H1 (cell line): ENCODE measurements around the gene GSDME. TPM values are rescaled to one million over a fixed set of nuclear protein-coding genes. Genes with fewer than 3 reads are reported as not detected.

ENCODE experiments used
- CTCF ChIA-PET: fragments of 300-600 bp; sonication (Branson Sonifier 250); formaldehyde crosslinking; loops from one replicate; lab custom pipeline; 2021; ENCODE audit not compliant: partially characterized antibody; lab: Charles Lee
- POLR2A ChIA-PET: fragments of 300-600 bp; sonication (Branson Sonifier 250); formaldehyde crosslinking; loops from one replicate; lab custom pipeline; 2021; ENCODE audit warnings: inconsistent platforms; ENCODE audit not compliant: partially characterized antibody; lab: Charles Lee
- DNase-seq, 2 experiments: peaks; one replicate each; pipeline versions ENCODE4 v3.0.0 to v3.0.0-alpha.2; 2010 to 2022; ENCODE audit warnings: low spot score in 2 of 2, low read depth in 1 of 2, mixed read lengths in 1 of 2
- FAIRE-seq: peaks from 2 replicates; lab custom pipeline; 2011; peaks lifted over from hg19 to GRCh38; lab: Jason Lieb, UNC
- H2AFZ ChIP-seq: 2 replicates; pipeline ENCODE4 v1.8.1; 2012; ENCODE audit warnings: low read length, inconsistent platforms
- H2AK5ac ChIP-seq: 2 replicates; pipeline ENCODE4 v1.6.1; 2013; ENCODE audit warnings: low read depth, low read length
- H2BK120ac ChIP-seq: replicated peaks from 2 replicates; pipeline ENCODE3; 2013; ENCODE audit warnings: low read depth, low read length, inconsistent platforms
- H2BK12ac ChIP-seq: 2 replicates; pipeline ENCODE4 v1.6.1; 2013; ENCODE audit warnings: low read depth, low read length
- H2BK15ac ChIP-seq: 2 replicates; pipeline ENCODE4 v1.6.1; 2013; ENCODE audit warnings: low read length
- H2BK20ac ChIP-seq: 2 replicates; pipeline ENCODE4 v1.6.1; 2013; ENCODE audit warnings: low read length
- H2BK5ac ChIP-seq: 2 replicates; pipeline ENCODE4 v1.6.1; 2013; ENCODE audit warnings: low read depth, low read length
- H3K14ac ChIP-seq: 2 replicates; pipeline ENCODE4 v1.6.1; 2013; ENCODE audit warnings: inconsistent platforms; ENCODE audit not compliant: insufficient read length
- H3K18ac ChIP-seq: 2 replicates; pipeline ENCODE4 v1.6.1; 2013; ENCODE audit warnings: low read length; ENCODE audit errors: extremely low read depth
- H3K23ac ChIP-seq: 2 replicates; pipeline ENCODE4 v1.6.1; 2013; ENCODE audit warnings: inconsistent platforms; ENCODE audit not compliant: insufficient read length
- H3K23me2 ChIP-seq: 2 replicates; pipeline ENCODE4 v1.6.1; 2013; ENCODE audit warnings: low read depth, low read length
- H3K27ac ChIP-seq: 2 replicates; pipeline ENCODE4 v1.6.1; 2011; ENCODE audit warnings: low read depth, low read length, inconsistent platforms
- H3K27me3 ChIP-seq, 4 experiments: replicated peaks in 1 of 4; 1 replicate in 1 of 4; 2 replicates in 3 of 4; pipeline versions ENCODE4 v1.6.1 to v1.8.1; 2011 to 2013; ENCODE audit warnings: low read length in 3 of 4, mild to moderate bottlenecking in 3 of 4, inconsistent platforms in 2 of 4, mixed read lengths in 2 of 4, moderate library complexity in 1 of 4; ENCODE audit not compliant: control insufficient read depth in 3 of 4, insufficient read depth in 3 of 4; ENCODE audit errors: extremely low read depth in 1 of 4
- H3K36me3 ChIP-seq, 4 experiments: 2 replicates each; pipeline versions ENCODE4 v1.6.1 to v1.8.1; 2011 to 2013; ENCODE audit warnings: mild to moderate bottlenecking in 4 of 4, low read length in 3 of 4, moderate library complexity in 2 of 4, control low read depth in 1 of 4, inconsistent platforms in 1 of 4; ENCODE audit not compliant: insufficient read depth in 4 of 4, control insufficient read depth in 2 of 4
- H3K4ac ChIP-seq: replicated peaks from 2 replicates; pipeline ENCODE3; 2013; ENCODE audit warnings: low read length, low read depth, mixed read lengths, inconsistent platforms; ENCODE audit not compliant: insufficient read length
- H3K4me1 ChIP-seq, 4 experiments: replicated peaks in 1 of 4; 1 replicate in 1 of 4; 2 replicates in 3 of 4; pipeline versions ENCODE4 v1.6.1 to v1.8.1; 2011 to 2013; ENCODE audit warnings: low read length in 3 of 4, inconsistent platforms in 2 of 4, mixed read lengths in 1 of 4; ENCODE audit not compliant: insufficient read depth in 4 of 4, control insufficient read depth in 3 of 4
- H3K4me2 ChIP-seq, 2 experiments: 2 replicates each; pipeline versions ENCODE4 v1.6.1 to v1.8.1; 2011 to 2013; ENCODE audit warnings: low read depth in 2 of 2, low read length in 2 of 2, control low read depth in 1 of 2, inconsistent platforms in 1 of 2, mild to moderate bottlenecking in 1 of 2; ENCODE audit not compliant: insufficient read depth in 1 of 2
- H3K4me3 ChIP-seq, 4 experiments: fragments of 200-600, 300-600 bp in 1 of 4; sonication (generic), shearing (Covaris generic), sonication (Bioruptor Twin) in 1 of 4; 2 replicates each; pipeline versions ENCODE4 v1.5.1 to v1.8.1; 2011 to 2016; ENCODE audit warnings: low read length in 4 of 4, low read depth in 3 of 4, control low read depth in 2 of 4, inconsistent platforms in 2 of 4, mild to moderate bottlenecking in 2 of 4, mixed read lengths in 1 of 4, moderate library complexity in 1 of 4; ENCODE audit not compliant: insufficient read depth in 2 of 4; ENCODE audit errors: extremely low read depth in 1 of 4
- H3K56ac ChIP-seq: replicated peaks from 2 replicates; pipeline ENCODE3; 2013; ENCODE audit warnings: low read depth, mild to moderate bottlenecking, mixed read lengths, low read length, inconsistent platforms; ENCODE audit not compliant: insufficient read length
- H3K79me1 ChIP-seq: 2 replicates; pipeline ENCODE4 v1.6.1; 2013; ENCODE audit warnings: low read depth, low read length, control low read depth
- H3K79me2 ChIP-seq, 2 experiments: 2 replicates each; pipeline versions ENCODE4 v1.6.1 to v1.8.1; 2012 to 2013; ENCODE audit warnings: low read length in 2 of 2, mild to moderate bottlenecking in 2 of 2, inconsistent platforms in 1 of 2; ENCODE audit not compliant: insufficient read depth in 2 of 2, control insufficient read depth in 1 of 2
- H3K9ac ChIP-seq, 4 experiments: replicated peaks in 1 of 4; 1 replicate in 1 of 4; 2 replicates in 3 of 4; pipeline versions ENCODE4 v1.6.1 to v1.8.1; 2011 to 2013; ENCODE audit warnings: low read depth in 3 of 4, low read length in 3 of 4, control low read depth in 2 of 4, mild to moderate bottlenecking in 2 of 4, moderate library complexity in 2 of 4, inconsistent platforms in 1 of 4; ENCODE audit errors: extremely low read depth in 1 of 4
- H3K9me3 ChIP-seq, 2 experiments: 2 replicates each; pipeline versions ENCODE4 v1.6.1 to v1.8.1; 2012 to 2013; ENCODE audit warnings: mild to moderate bottlenecking in 2 of 2, moderate library complexity in 2 of 2, control low read depth in 1 of 2, inconsistent platforms in 1 of 2, low read depth in 1 of 2, low read length in 1 of 2, mixed read lengths in 1 of 2; ENCODE audit not compliant: insufficient read depth in 2 of 2
- H4K20me1 ChIP-seq, 2 experiments: replicated peaks in 1 of 2; 2 replicates each; pipeline versions ENCODE3 to v1.8.1; 2011 to 2013; ENCODE audit warnings: inconsistent platforms in 2 of 2, low read length in 2 of 2, mild to moderate bottlenecking in 1 of 2; ENCODE audit not compliant: insufficient read depth in 2 of 2, control insufficient read depth in 1 of 2
- H4K5ac ChIP-seq: 2 replicates; pipeline ENCODE4 v1.6.1; 2013; ENCODE audit warnings: low read length, low read depth, mixed read lengths, inconsistent platforms; ENCODE audit not compliant: insufficient read length
- H4K8ac ChIP-seq: 2 replicates; pipeline ENCODE4 v1.8.0; 2013; ENCODE audit warnings: mild to moderate bottlenecking, moderate library complexity, low read length, inconsistent platforms; ENCODE audit not compliant: insufficient read depth; ENCODE audit errors: extremely low read depth
- H4K91ac ChIP-seq: replicated peaks from 2 replicates; pipeline ENCODE3; 2013; ENCODE audit warnings: low read length, mixed read lengths, inconsistent platforms; ENCODE audit not compliant: insufficient read length
- ASH2L ChIP-seq: fragments of 200-600, 300-600 bp; sonication (generic); IDR thresholded peaks from one replicate; pipeline ENCODE4 v1.7.1; 2017; ENCODE audit warnings: low read length
- BCL11A ChIP-seq, 2 experiments: IDR thresholded peaks; one replicate each; pipeline ENCODE4 v1.6.1; 2011; ENCODE audit warnings: low read depth in 2 of 2, low read length in 2 of 2, mild to moderate bottlenecking in 2 of 2
- GABPA ChIP-seq: IDR thresholded peaks from 2 replicates; pipeline ENCODE4 v1.6.1; 2011; ENCODE audit warnings: mild to moderate bottlenecking, low read length, moderate library complexity, borderline replicate concordance; ENCODE audit not compliant: insufficient read depth
- JUND ChIP-seq: IDR thresholded peaks from 2 replicates; pipeline ENCODE4 v1.6.1; 2011; ENCODE audit warnings: mild to moderate bottlenecking, improper control_type of control experiment, low read length
- MAFK ChIP-seq: IDR thresholded peaks from 2 replicates; pipeline ENCODE4 v1.6.1; 2012; ENCODE audit warnings: low read depth, mild to moderate bottlenecking, improper control_type of control experiment, low read length
- NANOG ChIP-seq: IDR thresholded peaks from 2 replicates; pipeline ENCODE4 v1.6.1; 2011; ENCODE audit warnings: low read length, low read depth, mild to moderate bottlenecking, inconsistent platforms; ENCODE audit not compliant: insufficient read depth, poor library complexity, severe bottlenecking
- POLR2A ChIP-seq, 2 experiments: IDR thresholded peaks; 1 replicate in 1 of 2; 2 replicates in 1 of 2; pipeline ENCODE4 v1.6.1; 2011; ENCODE audit warnings: low read depth in 2 of 2, low read length in 2 of 2, mild to moderate bottlenecking in 2 of 2; ENCODE audit errors: control extremely low read depth in 1 of 2
- POU5F1 ChIP-seq: IDR thresholded peaks from 2 replicates; pipeline ENCODE4 v1.6.1; 2011; ENCODE audit warnings: low read depth, mild to moderate bottlenecking, low read length, moderate library complexity
- SP2 ChIP-seq: IDR thresholded peaks from 2 replicates; pipeline ENCODE4 v1.6.1; 2012; ENCODE audit warnings: mild to moderate bottlenecking, low read length, inconsistent platforms
- SUZ12 ChIP-seq: fragments of 200-600 bp; sonication (generic); IDR thresholded peaks from 2 replicates; pipeline ENCODE4 v1.6.1; 2012; ENCODE audit warnings: mild to moderate bottlenecking, inconsistent platforms, low read length, moderate library complexity, mixed read lengths
- ZNF274 ChIP-seq: IDR thresholded peaks from 2 replicates; pipeline ENCODE4 v1.7.0; 2012; ENCODE audit warnings: low read length, borderline replicate concordance; ENCODE audit errors: extremely low read depth
- WGBS, 2 experiments: shearing (Covaris generic) in 1 of 2; methylation state at CpG; one replicate each; pipeline versions ENCODE4 v1.1.6 to v1.1.7; 2013 to 2015; ENCODE audit warnings: low lambda C conversion rate in 2 of 2, mixed read lengths in 2 of 2, inconsistent platforms in 1 of 2, low coverage in 1 of 2, missing lambda C conversion rate in 1 of 2; ENCODE audit not compliant: insufficient replicate concordance in 2 of 2, insufficient coverage in 1 of 2, insufficient read length in 1 of 2; ENCODE audit errors: extremely low coverage in 1 of 2, missing lambda C conversion rate in 1 of 2; 5-methylcytosine and 5-hydroxymethylcytosine counted together
- polyA plus RNA-seq, 7 experiments: library from polyadenylated mRNA; depleted of rRNA in 3 of 7; stranded (reverse) in 5 of 7; unstranded in 2 of 7; fragments of >200 nt in 5 of 7; fragments of 200-250 nt in 2 of 7; gene quantifications; 1 replicate in 5 of 7; 2 replicates in 1 of 7; 4 replicates in 1 of 7; pipeline versions ENCODE4 v1.2.1 to v1.2.3, GENCODE V29; 2011 to 2013; ENCODE audit warnings: missing spikeins in 2 of 7, mixed read lengths in 2 of 7
- total RNA-seq: library from RNA; stranded (reverse); fragmentation: NEBNext Ultra II Directional; extraction: Animal tissue kit (Norgen Biotek cat#: 25700); gene quantifications from 2 replicates; pipeline ENCODE4 v1.2.1, GENCODE V29; 2021
- TF ChIP-seq, protein P1 (sequence below): IDR thresholded peaks from 2 replicates; pipeline ENCODE4 v1.6.1; 2011; ENCODE audit warnings: low read depth, mild to moderate bottlenecking, low read length; ENCODE audit not compliant: insufficient read depth
- TF ChIP-seq, protein P2 (sequence below): IDR thresholded peaks from 2 replicates; pipeline ENCODE4 v1.6.1; 2012; ENCODE audit warnings: inconsistent platforms

The GSDME gene
- total and polyA plus RNA-seq, 2 of the 8 experiments (the other 6 are each of a cell fraction or from before 2014, with no cell fraction given) = 5.4 to 7.6 TPM

DNA sequence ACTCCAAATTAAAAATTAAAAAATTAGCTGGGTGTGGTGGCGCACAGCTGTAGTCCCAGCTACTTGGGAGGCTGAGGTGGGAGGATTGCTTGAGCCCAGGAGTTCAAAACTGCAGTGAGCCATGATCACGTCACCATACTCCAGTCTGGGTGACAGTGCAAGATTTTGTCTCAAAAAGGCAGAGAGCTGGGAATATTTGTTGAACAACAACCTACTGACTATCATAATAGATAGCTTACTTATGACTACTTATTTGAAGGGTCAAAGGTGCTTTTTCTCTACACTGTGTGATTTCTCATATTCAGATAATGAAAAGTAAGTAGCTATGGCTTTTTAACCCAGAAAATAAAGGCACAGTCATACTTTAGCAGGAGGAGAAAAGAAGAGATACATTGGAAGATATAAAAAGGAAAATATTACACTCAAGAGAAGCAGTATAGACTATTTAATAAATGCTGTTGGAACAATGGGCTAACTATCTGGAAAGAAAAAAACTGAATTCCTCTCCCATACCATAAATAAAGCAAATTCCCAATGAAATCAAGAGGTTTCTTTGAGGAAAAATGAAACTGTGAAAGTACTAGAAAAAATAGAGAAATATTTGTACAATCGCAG lies 6.7 kb downstream of the GSDME start:
- no peak overlapping the region for H2BK120ac ChIP-seq
- H3K36me3 ChIP-seq = no peaks in the 10 kb centered on the region
- H3K79me1 ChIP-seq = no peaks in the 10 kb centered on the region
- no peaks in the 10 kb centered on the region for H4K20me1 ChIP-seq
- H2BK12ac ChIP-seq = no peak overlapping the region
- ChIA-PET POLR2A (interaction anchor here (2.0 kb wide), 1 partner anchor 8 kb away, joined by 7 read pairs; no protein-coding TSS in a partner anchor), CTCF (interaction anchor here (1.4 to 1.5 kb wide), 2 partner anchors 35 to 44 kb away, joined by 3 to 4 read pairs; no protein-coding TSS in a partner anchor)
- H3K23ac ChIP-seq = no peak overlapping the region
- no peak overlapping the region for H3K4me2 ChIP-seq
- no peak overlapping the region for H3K9ac ChIP-seq
- no peak overlapping the region for H2AK5ac ChIP-seq
- TF ChIP-seq MAFK (no peak), ZNF274 (no peak), JUND (no peak), GABPA (no peak), POLR2A (IDR thresholded peaks at IDR 0.05; ENCODE audit: control extremely low read depth in 1 of 2, low read depth in 2 of 2, low read length in 2 of 2) (no peak), NANOG (no peak), ASH2L (no peak), BCL11A (IDR thresholded peaks at IDR 0.05; ENCODE audit: low read depth in 2 of 2, low read length in 2 of 2) (no peak), SUZ12 (no peak), SP2 (no peak), POU5F1 (no peak)
- TF ChIP-seq, protein P1, sequence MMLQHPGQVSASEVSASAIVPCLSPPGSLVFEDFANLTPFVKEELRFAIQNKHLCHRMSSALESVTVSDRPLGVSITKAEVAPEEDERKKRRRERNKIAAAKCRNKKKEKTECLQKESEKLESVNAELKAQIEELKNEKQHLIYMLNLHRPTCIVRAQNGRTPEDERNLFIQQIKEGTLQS = no peak
- TF ChIP-seq, protein P2, sequence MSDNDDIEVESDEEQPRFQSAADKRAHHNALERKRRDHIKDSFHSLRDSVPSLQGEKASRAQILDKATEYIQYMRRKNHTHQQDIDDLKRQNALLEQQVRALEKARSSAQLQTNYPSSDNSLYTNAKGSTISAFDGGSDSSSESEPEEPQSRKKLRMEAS = no peak
- no peaks in the 10 kb centered on the region for H3K79me2 ChIP-seq
- no peak overlapping the region for H3K14ac ChIP-seq
- H3K56ac ChIP-seq = no peak overlapping the region
- no peak overlapping the region for H2BK15ac ChIP-seq
- WGBS, 2 experiments = 86% methylated on average over 3 of the region's 3 CpGs; no CpG with 5 or more reads in 1 of the 2 experiments
- no peak overlapping the region for H2BK20ac ChIP-seq
- no peaks in the 10 kb centered on the region for H3K9me3 ChIP-seq
- H3K4ac ChIP-seq = no peak overlapping the region
- H3K18ac ChIP-seq = no peak overlapping the region
- no peak for DNase-seq
- H3K27ac ChIP-seq = no peak overlapping the region
- peaks cover 0 to 8% (median 3%) of the 10 kb centered on the region in 4 experiments; a peak in 4 of 7 replicates for H3K27me3 ChIP-seq
- H2BK5ac ChIP-seq = no peak overlapping the region
- H3K23me2 ChIP-seq = no peaks in the 10 kb centered on the region
- no peak overlapping the region for H4K91ac ChIP-seq
- no peak overlapping the region for H4K5ac ChIP-seq
- no peak overlapping the region for H4K8ac ChIP-seq
- no peak overlapping the region for H3K4me3 ChIP-seq
- H2AFZ ChIP-seq = no peak overlapping the region
- H3K4me1 ChIP-seq = peaks cover 0 to 3% (median 0%) of the 10 kb centered on the region in 4 experiments; a peak in 1 of 7 replicates
- no peak for FAIRE-seq
